Mesothelial cell of epicardium (in vitro differentiated cells): ENCODE measurements around the gene KIF7. TPM values are rescaled to one million over a fixed set of nuclear protein-coding genes. Genes with fewer than 3 reads are reported as not detected.

Source experiments
- DNase-seq, 2 experiments: peaks; one replicate each; pipeline ENCODE4 v3.0.0; 2021; ENCODE audit warnings: low spot score in 2 of 2; ENCODE audit not compliant: unreplicated experiment in 2 of 2
- H3K27ac Mint-ChIP-seq: 2 replicates; pipeline ENCODE4 v1.8.0; 2021; ENCODE audit warnings: mixed read lengths
- H3K27me3 Mint-ChIP-seq: 2 replicates; pipeline ENCODE4 v1.8.0; 2021; ENCODE audit warnings: low read depth, mixed read lengths
- H3K36me3 Mint-ChIP-seq: 2 replicates; pipeline ENCODE4 v1.8.0; 2021; ENCODE audit warnings: mixed read lengths
- H3K4me1 Mint-ChIP-seq: 2 replicates; pipeline ENCODE4 v1.8.0; 2021; ENCODE audit warnings: mixed read lengths
- H3K4me3 Mint-ChIP-seq: 2 replicates; pipeline ENCODE4 v1.8.0; 2021; ENCODE audit warnings: mild to moderate bottlenecking, moderate library complexity, mixed read lengths
- H3K9me3 Mint-ChIP-seq: 2 replicates; pipeline ENCODE4 v1.8.0; 2021; ENCODE audit warnings: mixed read lengths
- total RNA-seq: library from RNA; stranded (reverse); gene quantifications from 3 replicates; pipeline ENCODE4 v1.2.1, GENCODE V29; 2021
- TF ChIP-seq, protein P1 (sequence below): fragments of 200-600 bp; sonication (generic); IDR thresholded peaks from one replicate; pipeline ENCODE4 v1.5.0; 2021; ENCODE audit warnings: antibody characterized with exemption; ENCODE audit not compliant: unreplicated experiment

KIF7 gene
- total RNA-seq, 1 donor from 2014 or later, result 30.1 TPM

DNA sequence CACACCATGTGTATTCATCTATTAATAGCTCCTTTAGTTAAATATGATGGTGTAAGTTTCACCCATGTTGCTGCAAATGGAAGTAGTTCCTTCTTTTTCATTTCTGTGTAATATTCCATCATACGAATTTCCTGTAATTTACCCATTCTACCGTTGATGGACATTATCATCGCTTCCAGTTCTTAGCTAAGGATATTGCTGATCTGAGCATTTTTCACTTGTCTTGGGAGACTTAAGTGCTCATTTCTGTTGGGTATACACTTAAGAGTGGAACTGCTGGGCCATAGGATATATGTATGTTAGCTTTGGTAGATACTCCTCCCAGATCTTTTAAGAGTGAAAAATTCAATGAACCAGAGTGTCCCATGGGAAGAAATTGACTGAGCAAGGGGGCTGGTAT lies 12.9 kb upstream of the KIF7 start:
- TF ChIP-seq, protein P1, sequence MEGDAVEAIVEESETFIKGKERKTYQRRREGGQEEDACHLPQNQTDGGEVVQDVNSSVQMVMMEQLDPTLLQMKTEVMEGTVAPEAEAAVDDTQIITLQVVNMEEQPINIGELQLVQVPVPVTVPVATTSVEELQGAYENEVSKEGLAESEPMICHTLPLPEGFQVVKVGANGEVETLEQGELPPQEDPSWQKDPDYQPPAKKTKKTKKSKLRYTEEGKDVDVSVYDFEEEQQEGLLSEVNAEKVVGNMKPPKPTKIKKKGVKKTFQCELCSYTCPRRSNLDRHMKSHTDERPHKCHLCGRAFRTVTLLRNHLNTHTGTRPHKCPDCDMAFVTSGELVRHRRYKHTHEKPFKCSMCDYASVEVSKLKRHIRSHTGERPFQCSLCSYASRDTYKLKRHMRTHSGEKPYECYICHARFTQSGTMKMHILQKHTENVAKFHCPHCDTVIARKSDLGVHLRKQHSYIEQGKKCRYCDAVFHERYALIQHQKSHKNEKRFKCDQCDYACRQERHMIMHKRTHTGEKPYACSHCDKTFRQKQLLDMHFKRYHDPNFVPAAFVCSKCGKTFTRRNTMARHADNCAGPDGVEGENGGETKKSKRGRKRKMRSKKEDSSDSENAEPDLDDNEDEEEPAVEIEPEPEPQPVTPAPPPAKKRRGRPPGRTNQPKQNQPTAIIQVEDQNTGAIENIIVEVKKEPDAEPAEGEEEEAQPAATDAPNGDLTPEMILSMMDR, result no peak
- no peaks in the 10 kb centered on the region for H3K36me3 Mint-ChIP-seq
- DNase-seq, result no peak
- H3K9me3 Mint-ChIP-seq, result no peaks in the 10 kb centered on the region
- H3K4me1 Mint-ChIP-seq, result peaks cover 12% of the 10 kb centered on the region
- H3K27ac Mint-ChIP-seq, result no peak overlapping the region
- H3K27me3 Mint-ChIP-seq, result no peaks in the 10 kb centered on the region
- no peak overlapping the region for H3K4me3 Mint-ChIP-seq

DNA sequence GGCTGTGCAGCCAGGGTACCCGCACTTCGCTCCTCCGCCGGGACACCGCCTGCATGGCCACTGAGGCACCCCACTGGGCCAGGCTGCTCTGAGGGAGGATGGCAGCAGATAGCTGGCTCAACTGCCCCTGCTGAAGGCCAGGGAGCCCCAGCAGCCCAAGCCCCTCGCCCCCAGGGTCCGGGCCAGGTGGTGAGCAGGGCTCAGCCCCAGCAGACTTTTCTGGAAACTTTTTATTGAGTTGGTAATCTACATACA lies 12.4 kb upstream of the KIF7 start:
- Mint-ChIP-seq H3K36me3 (no peaks in the 10 kb centered on the region), H3K4me1 (peaks cover 14% of the 10 kb centered on the region), H3K27me3 (no peaks in the 10 kb centered on the region), H3K9me3 (no peaks in the 10 kb centered on the region), H3K27ac (no peak overlapping the region), H3K4me3 (peak overlapping the region; percentile 38)
- TF ChIP-seq, protein P1, result no peak
- DNase-seq, result no peak

DNA sequence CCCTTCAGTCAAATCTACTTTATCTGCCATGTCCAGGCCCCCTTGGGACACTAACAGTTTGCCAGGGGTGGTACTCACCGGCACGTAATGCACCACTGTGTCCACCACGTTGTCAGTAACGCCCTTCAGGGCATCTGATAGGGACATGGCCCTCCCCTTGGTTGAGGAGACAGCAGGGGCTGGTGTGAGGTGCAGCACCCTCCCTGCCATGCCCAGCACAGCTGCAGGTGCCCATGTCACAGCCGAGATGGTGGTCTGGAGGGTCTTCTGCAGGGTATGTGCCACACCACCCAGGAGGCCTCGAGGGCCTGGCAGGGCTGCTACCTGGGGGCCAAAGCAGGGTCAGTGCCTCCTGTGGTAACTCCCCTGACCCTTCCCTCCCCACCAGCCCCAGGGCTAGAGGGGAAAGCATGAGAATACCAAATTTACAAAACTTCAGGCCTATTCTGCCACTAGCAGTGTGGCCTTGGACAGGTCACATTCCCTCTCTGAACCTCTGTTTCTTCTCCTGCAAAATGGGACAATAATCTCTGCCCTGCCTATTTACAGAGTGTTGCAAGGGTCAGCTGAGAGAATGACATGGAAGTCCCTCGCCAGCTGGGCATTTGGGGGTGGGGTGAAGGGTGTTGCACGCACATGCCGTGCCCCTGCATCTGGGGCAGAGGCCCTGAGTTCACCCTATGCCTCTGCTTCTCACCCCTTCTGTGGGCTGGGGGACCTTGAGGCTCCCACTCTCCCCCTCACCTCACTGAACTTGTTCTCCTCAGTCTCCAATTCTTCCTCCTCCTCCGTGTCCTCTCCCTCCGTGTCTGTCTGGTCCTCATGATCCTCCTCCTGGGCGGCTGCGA lies 11.8 kb upstream of the KIF7 start:
- Mint-ChIP-seq H3K27ac (no peak overlapping the region), H3K4me1 (peaks cover 14% of the 10 kb centered on the region), H3K36me3 (no peaks in the 10 kb centered on the region), H3K9me3 (no peaks in the 10 kb centered on the region), H3K27me3 (no peaks in the 10 kb centered on the region), H3K4me3 (peak overlapping the region; percentile 38)
- TF ChIP-seq, protein P1, result no peak
- DNase-seq, result no peak

DNA sequence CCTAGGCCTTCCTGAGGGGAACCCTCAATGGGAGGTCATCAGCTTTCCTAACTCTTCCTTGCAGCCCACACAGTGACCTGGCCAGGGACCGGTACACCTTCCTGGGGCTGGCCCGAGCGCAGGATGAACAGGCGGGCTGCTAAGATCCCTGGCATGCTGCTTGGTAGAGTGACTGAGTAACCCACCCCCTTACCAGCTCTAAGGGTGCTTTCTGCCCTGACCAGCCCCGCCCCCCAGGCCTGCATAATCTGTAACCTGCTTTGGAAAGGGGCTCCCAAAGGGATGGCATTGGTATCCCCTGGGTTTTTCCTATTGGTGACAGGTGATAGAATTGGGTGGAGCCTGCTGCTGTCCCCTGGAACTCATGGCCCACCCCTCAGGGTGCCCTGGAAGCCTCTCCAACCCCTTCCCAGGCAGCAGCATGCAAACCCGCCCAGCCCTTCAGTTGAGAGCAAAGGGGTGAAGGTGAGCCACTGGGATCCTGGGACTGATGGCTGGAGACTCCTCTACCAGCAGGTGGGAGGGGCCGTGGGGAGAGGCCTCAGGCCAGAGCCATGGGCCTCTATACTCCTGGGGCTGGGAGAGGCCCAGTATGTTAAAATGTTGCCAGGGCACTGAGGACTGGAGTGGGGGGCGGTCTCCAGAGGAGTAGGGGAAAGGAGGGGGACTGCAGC lies 11.1 kb upstream of the KIF7 start:
- Mint-ChIP-seq H3K36me3 (no peaks in the 10 kb centered on the region), H3K4me3 (peak overlapping the region; percentile 39), H3K27ac (no peak overlapping the region), H3K27me3 (no peaks in the 10 kb centered on the region), H3K9me3 (no peaks in the 10 kb centered on the region), H3K4me1 (peaks cover 11% of the 10 kb centered on the region)
- TF ChIP-seq, protein P1, result no peak
- DNase-seq, result no peak

DNA sequence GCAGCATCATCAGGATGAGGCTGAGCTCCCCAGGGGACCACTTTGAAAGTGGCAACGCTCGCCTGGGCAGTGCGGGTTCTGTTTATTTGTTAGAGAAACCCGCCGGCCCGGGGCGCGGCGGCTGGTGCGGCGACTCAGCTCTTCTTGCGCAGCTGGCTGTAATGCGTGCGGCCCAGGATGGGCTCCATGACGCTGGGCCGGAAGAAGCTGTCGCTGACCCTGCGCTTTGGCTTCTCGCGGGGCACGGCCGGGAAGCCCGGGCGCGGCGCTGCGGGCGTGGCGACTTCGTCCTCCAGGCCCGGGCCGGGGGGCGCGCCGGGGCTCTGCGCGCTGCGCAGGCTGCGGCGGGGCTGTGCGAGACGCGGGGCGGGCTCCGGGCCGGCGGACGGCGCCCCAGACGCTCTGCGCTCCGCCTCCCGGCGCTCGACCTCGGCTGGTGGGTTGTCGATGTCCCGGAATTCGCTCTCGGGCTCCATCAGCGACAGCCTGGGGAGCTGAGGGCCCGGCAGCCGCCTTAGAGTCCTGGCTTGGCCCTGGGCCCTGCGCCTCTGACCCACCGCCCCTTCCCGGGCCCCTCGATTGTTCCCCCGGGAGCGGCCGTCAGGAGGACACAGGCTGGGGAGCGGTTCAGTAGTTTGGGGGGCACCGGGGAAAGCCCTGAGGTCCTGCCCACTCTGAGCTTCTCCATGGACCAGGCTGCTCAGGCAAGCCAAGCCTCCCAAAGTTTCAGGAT lies 10.3 kb upstream of the KIF7 start:
- TF ChIP-seq, protein P1, result no peak
- Mint-ChIP-seq H3K27me3 (peaks cover 3% of the 10 kb centered on the region), H3K4me3 (peak overlapping the region; percentile 49), H3K27ac (no peak overlapping the region), H3K36me3 (no peaks in the 10 kb centered on the region), H3K9me3 (no peaks in the 10 kb centered on the region), H3K4me1 (peaks cover 11% of the 10 kb centered on the region)
- DNase-seq, result peak in 1 of 2 experiments; percentile 68
